IPS-NIHi7 (cell line): ENCODE results near the gene PTAR1.

Experiments
- DNase-seq: peaks from one replicate; pipeline ENCODE4 v3.0.0; 2012; ENCODE audit warnings: mixed read lengths; ENCODE audit errors: extremely low spot score

The PTAR1 gene

DNA sequence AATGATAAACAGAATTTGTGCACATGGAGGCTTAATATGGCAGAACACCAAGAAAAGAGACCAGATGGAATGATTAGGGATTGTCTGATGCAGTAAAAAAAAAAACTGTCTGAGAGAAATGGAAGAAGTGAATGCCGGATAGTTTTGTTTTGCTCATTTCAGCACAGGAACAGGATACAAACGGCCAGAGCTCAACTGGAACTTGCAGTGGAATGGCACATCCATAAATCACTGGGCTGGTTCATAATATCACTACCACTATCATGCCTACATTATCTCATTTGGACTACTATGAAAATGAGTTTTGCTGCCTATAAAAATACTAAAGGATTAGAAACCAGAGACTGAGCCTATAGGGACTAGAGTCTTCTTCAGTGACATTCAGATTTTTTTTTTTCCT, 9.7 kb downstream of the PTAR1 start:
- DNase-seq, result no peak

- no peak for DNase-seq
Observed at GRCh38 chr9:69748304-69748703, 11.5 kb downstream of the PTAR1 start.

DNA sequence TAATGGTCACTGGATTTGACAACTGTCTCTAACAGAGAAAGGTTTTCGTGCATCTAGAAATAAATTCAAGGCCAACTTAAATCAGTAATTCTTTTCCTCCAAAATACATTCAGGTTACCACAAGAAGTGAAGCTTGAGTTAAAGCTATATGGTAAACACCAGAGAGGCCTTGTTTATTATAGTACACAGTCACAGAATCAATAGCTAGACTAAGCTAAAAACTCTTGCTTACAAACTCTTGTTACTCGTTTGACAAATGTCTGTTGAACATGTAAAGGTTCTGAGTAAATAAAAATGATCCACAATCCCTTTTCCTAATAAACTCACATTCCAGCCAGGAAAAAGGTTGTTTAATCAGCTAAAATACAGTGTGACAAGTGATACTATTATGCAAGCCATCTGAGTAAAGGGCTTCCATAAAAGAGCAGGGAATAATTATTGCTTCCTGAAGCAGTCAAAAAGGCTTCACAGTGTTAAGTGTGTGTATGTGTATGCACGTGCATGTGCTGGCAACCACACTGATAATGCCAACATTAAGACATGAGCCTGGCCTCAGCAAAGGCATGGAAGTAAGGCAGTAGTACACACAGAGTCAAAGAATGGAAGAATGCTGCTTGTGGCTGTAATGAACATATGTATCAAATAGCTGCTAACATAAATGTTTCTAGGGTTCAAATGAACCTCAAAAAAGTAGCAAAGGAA, 12.8 kb downstream of the PTAR1 start:
- DNase-seq, result no peak

DNA sequence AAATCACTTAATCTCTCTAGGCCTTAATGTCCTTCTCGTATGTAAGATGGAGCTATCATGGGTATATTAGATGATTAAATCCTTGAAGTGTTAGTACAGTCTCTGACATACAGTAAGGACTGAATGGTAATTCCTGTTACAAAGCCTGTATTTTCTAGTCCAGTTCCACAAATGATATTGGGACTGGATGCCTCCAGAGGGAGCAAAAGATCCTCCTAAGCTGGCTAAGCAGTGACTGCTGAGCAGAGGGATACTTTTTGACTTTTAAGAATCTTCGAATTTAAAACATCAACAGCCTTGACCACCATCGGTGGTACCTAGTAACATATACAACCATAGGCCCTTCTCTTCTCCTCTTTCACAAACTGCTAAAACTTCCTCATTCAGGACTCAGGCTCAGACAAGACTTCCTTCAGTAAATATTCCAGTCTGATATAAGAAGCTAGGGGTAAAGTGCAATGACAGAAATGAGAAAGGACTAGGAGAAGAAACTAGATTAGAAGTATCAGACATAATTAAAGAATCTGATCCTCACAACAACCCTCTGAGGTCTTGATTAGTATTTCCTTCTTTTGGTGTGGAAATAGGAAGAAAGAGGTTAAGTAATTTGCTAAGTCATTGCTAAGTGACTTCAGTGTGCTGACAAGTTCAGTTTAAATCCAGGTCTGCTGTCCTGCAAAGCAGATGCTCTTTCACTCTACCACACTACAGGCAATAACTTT, 13.9 kb downstream of the PTAR1 start:
- peak; percentile 28 for DNase-seq

- no peak for DNase-seq
Observed at GRCh38 chr9:69744688-69745380, 15.0 kb downstream of the PTAR1 start.

GRCh38 chr9:69743930-69744329, 15.9 kb downstream of the PTAR1 start:
- DNase-seq, result no peak

GRCh38 chr9:69740872-69741505, 18.8 kb downstream of the PTAR1 start:
- no peak for DNase-seq

GRCh38 chr9:69731348-69731747, 28.5 kb downstream of the PTAR1 start:
- no peak for DNase-seq

GRCh38 chr9:69719983-69720382, 39.8 kb downstream of the PTAR1 start:
- DNase-seq, result no peak

DNA sequence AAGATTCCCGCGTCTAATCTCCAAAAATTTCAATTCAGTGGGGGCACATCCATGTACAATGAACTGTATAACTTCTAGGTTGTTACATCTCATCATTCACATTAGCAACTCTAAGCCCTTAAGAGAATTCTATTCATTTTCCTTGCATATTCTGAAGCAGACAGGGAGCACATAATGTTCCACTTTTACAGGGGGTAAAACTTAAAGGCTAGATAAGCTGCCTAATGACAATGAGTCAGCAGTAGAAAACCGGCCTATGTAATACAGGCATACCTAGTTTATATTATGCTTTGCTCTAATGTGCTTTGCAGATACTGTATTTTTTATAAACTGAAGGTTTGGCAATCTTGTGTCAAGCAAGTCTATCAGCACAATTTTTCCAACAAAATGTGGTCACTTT, 40.4 kb downstream of the PTAR1 start:
- DNase-seq, result no peak

GRCh38 chr9:69718218-69718617, 41.6 kb downstream of the PTAR1 start:
- DNase-seq, result no peak

GRCh38 chr9:69715825-69716224, 44.0 kb downstream of the PTAR1 start:
- no peak for DNase-seq

DNA sequence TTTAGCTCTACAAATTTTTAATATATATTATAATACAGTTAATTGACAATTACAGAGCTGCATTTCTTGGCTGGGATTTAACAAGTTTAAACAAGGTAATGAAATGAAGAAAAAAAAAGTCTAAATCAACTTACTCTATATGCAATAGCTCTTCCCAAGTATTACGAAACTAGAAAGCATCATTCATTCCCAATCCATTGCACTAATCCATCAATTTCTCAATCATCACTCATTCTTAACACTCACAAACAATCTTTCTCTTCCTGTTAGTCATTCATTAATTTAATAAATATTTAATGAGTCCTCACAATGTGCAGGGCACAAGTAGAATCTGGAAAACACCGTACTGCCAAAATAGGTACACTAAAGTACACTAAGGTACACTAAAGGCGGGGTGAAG, 44.7 kb downstream of the PTAR1 start:
- DNase-seq, result no peak

DNA sequence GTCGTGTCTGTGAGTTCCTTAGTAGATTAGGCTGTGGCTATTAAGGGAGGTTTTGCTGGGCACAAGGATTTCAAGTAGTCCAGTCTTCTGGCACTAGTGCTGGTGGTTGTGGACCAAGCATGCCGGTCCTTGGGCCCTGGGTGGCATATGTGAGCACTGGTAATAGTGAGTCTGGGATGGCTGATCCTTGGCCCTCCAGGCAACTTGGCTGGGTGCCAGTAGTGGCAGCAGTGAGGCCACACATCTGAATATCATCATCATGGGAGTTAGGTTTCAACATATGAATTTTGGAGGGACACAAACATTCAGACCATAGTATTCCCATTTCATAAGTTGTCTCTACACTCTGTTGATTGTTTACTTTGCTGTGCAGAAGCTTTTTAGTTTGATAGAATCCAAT, 62.3 kb downstream of the PTAR1 start:
- no peak for DNase-seq

GRCh38 chr9:69696802-69697201, 63.0 kb downstream of the PTAR1 start:
- no peak for DNase-seq

DNA sequence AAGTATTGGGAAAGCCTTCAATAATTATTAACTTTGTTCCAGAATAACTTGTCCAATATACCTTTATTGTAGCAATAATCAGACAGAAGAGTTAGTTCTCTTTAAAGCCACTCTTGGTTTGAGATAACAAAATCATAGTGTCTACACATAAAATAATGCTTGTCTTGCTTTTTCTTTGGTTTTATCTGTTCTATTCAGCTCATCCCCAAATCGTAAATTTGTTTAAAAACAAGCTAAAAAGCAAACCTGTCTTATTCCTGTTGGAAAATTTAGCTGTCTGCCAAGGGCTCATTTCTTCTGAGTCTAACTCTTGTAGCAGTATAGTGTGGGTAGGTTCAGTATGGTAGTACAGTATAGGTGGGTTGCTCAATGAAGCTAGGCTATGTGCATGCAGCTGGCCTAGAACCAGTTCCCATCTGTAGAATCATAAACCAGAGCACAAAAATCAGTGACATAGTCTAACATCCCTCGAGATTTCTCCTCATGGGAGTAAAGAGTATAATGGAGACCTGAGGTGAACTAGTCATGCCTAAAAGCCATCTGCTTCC, 69.7 kb downstream of the PTAR1 start:
- no peak for DNase-seq

GRCh38 chr9:69683927-69684326, 75.9 kb downstream of the PTAR1 start:
- DNase-seq, result no peak

GRCh38 chr9:69678843-69679538, 80.8 kb downstream of the PTAR1 start:
- no peak for DNase-seq

DNA sequence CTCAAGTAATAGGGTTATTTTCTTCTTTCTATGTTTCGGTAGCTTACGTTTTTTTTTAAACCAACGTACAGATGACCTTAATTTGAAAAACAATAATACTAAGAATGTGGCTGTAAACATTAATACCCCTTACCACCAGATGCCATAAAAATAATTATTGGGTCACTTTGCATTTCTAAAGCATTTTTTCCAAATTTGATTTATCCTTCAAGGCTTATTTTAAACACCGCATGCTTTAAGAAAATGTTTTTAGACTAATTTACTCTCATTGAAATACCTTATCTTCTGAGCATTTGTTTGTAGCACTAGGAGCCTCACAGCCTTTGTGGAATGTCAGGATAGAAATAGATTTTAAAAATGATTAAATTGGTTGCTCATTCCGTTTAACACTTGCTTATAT, 81.9 kb downstream of the PTAR1 start:
- DNase-seq, result no peak

DNA sequence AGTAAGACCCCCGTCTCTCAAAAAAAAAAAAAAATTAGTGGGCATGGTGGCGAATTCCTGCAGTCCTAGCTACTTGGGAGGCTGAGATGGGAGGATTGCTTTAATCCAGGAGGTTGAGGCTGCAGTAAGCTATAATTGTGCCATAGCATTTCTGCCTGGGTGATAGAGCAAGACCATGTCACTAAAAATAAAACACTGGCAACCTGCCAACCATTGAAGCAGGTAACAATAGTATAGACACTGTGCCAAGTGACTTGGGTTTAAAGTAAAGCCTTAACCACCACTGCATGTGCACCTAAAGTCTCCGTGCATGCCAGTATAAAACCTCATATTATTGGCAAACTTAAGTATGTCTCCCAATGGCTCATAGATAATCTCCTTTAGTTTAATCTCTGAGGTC, 84.2 kb downstream of the PTAR1 start:
- no peak for DNase-seq

- DNase-seq, result no peak
Observed at GRCh38 chr9:69674716-69675438, 84.9 kb downstream of the PTAR1 start.
